Measurements from ENCODE around the gene ELK4.

ELK4 gene

GRCh38 chr1:205570796-205571537 is 60.8 kb downstream of the ELK4 start:
- no peak for DNase-seq (ENCODE audit: extremely low spot score)
- TF ChIP-seq CTBP1 (IDR thresholded peaks at IDR 0.05; ENCODE audit: borderline replicate concordance): no peak
- no peak for TF ChIP-seq TARDBP (IDR thresholded peaks at IDR 0.05)
- TF ChIP-seq BHLHE40 (IDR thresholded peaks at IDR 0.05; ENCODE audit: borderline replicate concordance): no peak
- TF ChIP-seq FOXM1 (IDR thresholded peaks at IDR 0.05; ENCODE audit: borderline replicate concordance): no peak
- TF ChIP-seq LEF1 (IDR thresholded peaks at IDR 0.05; ENCODE audit: borderline replicate concordance): no peak
- TF ChIP-seq HDGF (IDR thresholded peaks at IDR 0.05; ENCODE audit: borderline replicate concordance): no peak
- TF ChIP-seq FOXK2 (IDR thresholded peaks at IDR 0.05): no peak
- no peak for TF ChIP-seq NFRKB (IDR thresholded peaks at IDR 0.05)
- TF ChIP-seq FOXA1 (IDR thresholded peaks at IDR 0.05): no peak
- TF ChIP-seq ZNF384 (IDR thresholded peaks at IDR 0.05): no peak
- no peak for TF ChIP-seq SUZ12 (IDR thresholded peaks at IDR 0.05)
- no peak for TF ChIP-seq L3MBTL2 (conservative IDR thresholded peaks at IDR 0.05)
- ChIA-PET CTCF (interaction anchor here (1.0 kb wide), 1 partner anchor 88 kb away, joined by 3 read pairs; no protein-coding TSS in a partner anchor), POLR2A (no interaction called here)

GRCh38 chr1:205570173-205570501 is 61.7 kb downstream of the ELK4 start:
- POLR2A ChIA-PET: no interaction called here
- TF ChIP-seq NFRKB (IDR thresholded peaks at IDR 0.05): no peak
- TF ChIP-seq BHLHE40 (IDR thresholded peaks at IDR 0.05; ENCODE audit: borderline replicate concordance): no peak
- TF ChIP-seq SUZ12 (IDR thresholded peaks at IDR 0.05): no peak
- no peak for TF ChIP-seq ZNF384 (IDR thresholded peaks at IDR 0.05)
- TF ChIP-seq LEF1 (IDR thresholded peaks at IDR 0.05; ENCODE audit: borderline replicate concordance): no peak
- no peak for TF ChIP-seq TARDBP (IDR thresholded peaks at IDR 0.05)
- TF ChIP-seq L3MBTL2 (conservative IDR thresholded peaks at IDR 0.05): no peak
- no peak for TF ChIP-seq PKNOX1 (IDR thresholded peaks at IDR 0.05)
- TF ChIP-seq HDGF (IDR thresholded peaks at IDR 0.05; ENCODE audit: borderline replicate concordance): no peak
- no peak for TF ChIP-seq CTBP1 (IDR thresholded peaks at IDR 0.05; ENCODE audit: borderline replicate concordance)
- CTCF ChIA-PET: interaction anchor here (0.5 to 1.0 kb wide), 3 partner anchors 19 to 89 kb away, joined by 3 read pairs; no protein-coding TSS in a partner anchor
- DNase-seq (ENCODE audit: extremely low spot score): no peak

- no peak for DNase-seq (ENCODE audit: extremely low spot score)
- no peak for TF ChIP-seq ARNT (IDR thresholded peaks at IDR 0.05)
- no peak for TF ChIP-seq SUZ12 (IDR thresholded peaks at IDR 0.05)
- TF ChIP-seq SP1 (IDR thresholded peaks at IDR 0.05): no peak
- CTCF ChIA-PET: interaction anchor here (0.5 to 1.0 kb wide), 2 partner anchors 19 to 21 kb away, joined by 3 read pairs; no protein-coding TSS in a partner anchor
- POLR2A ChIA-PET: no interaction called here
These were observed 62.2 kb downstream of the ELK4 start for GRCh38 chr1:205569411-205570172.

- TF ChIP-seq CTBP1 (IDR thresholded peaks at IDR 0.05; ENCODE audit: borderline replicate concordance) (no peak), SUZ12 (IDR thresholded peaks at IDR 0.05) (no peak)
- peak; percentile 51 for DNase-seq (ENCODE audit: extremely low spot score)
- CTCF ChIA-PET: interaction anchor here (1.0 kb wide), 1 partner anchor 20 kb away, joined by 3 read pairs; no protein-coding TSS in a partner anchor
- POLR2A ChIA-PET: no interaction called here
These were observed 63.1 kb downstream of the ELK4 start for GRCh38 chr1:205568469-205569361.

- ChIA-PET POLR2A (no interaction called here), CTCF (no interaction called here)
- TF ChIP-seq FOXK2 (IDR thresholded peaks at IDR 0.05) (no peak), TARDBP (IDR thresholded peaks at IDR 0.05) (no peak), HDGF (IDR thresholded peaks at IDR 0.05; ENCODE audit: borderline replicate concordance) (no peak), NFRKB (IDR thresholded peaks at IDR 0.05) (no peak), LEF1 (IDR thresholded peaks at IDR 0.05; ENCODE audit: borderline replicate concordance) (no peak), FOXM1 (IDR thresholded peaks at IDR 0.05; ENCODE audit: borderline replicate concordance) (no peak), BHLHE40 (IDR thresholded peaks at IDR 0.05; ENCODE audit: borderline replicate concordance) (no peak), SP1 (IDR thresholded peaks at IDR 0.05) (no peak), ZNF384 (IDR thresholded peaks at IDR 0.05) (no peak), FOXA1 (IDR thresholded peaks at IDR 0.05) (no peak), CTBP1 (IDR thresholded peaks at IDR 0.05; ENCODE audit: borderline replicate concordance) (no peak), ARNT (IDR thresholded peaks at IDR 0.05) (no peak), PKNOX1 (IDR thresholded peaks at IDR 0.05) (no peak), SUZ12 (IDR thresholded peaks at IDR 0.05) (no peak)
- DNase-seq (ENCODE audit: extremely low spot score): no peak
These were observed 63.7 kb downstream of the ELK4 start for GRCh38 chr1:205568135-205568468.

- ChIA-PET CTCF (no interaction called here), POLR2A (no interaction called here)
- TF ChIP-seq ZNF384 (IDR thresholded peaks at IDR 0.05) (no peak), PKNOX1 (IDR thresholded peaks at IDR 0.05) (no peak), NFRKB (IDR thresholded peaks at IDR 0.05) (no peak), TARDBP (IDR thresholded peaks at IDR 0.05) (no peak), SUZ12 (IDR thresholded peaks at IDR 0.05) (no peak), HDGF (IDR thresholded peaks at IDR 0.05; ENCODE audit: borderline replicate concordance) (no peak), CTBP1 (IDR thresholded peaks at IDR 0.05; ENCODE audit: borderline replicate concordance) (no peak), FOXK2 (IDR thresholded peaks at IDR 0.05) (no peak), BHLHE40 (IDR thresholded peaks at IDR 0.05; ENCODE audit: borderline replicate concordance) (no peak), FOXM1 (IDR thresholded peaks at IDR 0.05; ENCODE audit: borderline replicate concordance) (no peak)
- no peak for DNase-seq (ENCODE audit: extremely low spot score)
These were observed 64.1 kb downstream of the ELK4 start for GRCh38 chr1:205567716-205568115.

Data from HEK293T (cell line).